Measurements from ENCODE around the gene ASCC1. TPM values are rescaled to one million over a fixed set of nuclear protein-coding genes. Genes with fewer than 3 reads are reported as not detected.

The ASCC1 gene
- total and polyA plus RNA-seq, 2 experiments from 2014 or later, result 13.7 to 37.2 TPM

- Mint-ChIP-seq H3K27ac (no peak overlapping the region), H3K9me3 (peaks cover 15% of the 10 kb centered on the region), H3K4me1 (no peaks in the 10 kb centered on the region), H3K27me3 (ENCODE audit: insufficient read depth, low read depth, poor library complexity) (no peaks in the 10 kb centered on the region), H3K4me3 (no peak overlapping the region), H3K36me3 (ENCODE audit: low read depth) (peaks cover 38% of the 10 kb centered on the region)
- TF ChIP-seq JUNB (IDR thresholded peaks at IDR 0.05; ENCODE audit: unreplicated experiment) (no peak), ZNF114 (CRISPR knock-in tag; IDR thresholded peaks at IDR 0.05) (no peak), CREB1 (CRISPR knock-in tag; IDR thresholded peaks at IDR 0.05; ENCODE audit: low read depth) (no peak), CTCF (conservative IDR thresholded peaks at IDR 0.05; ENCODE audit: low read depth in 2 of 2) (no peak), NANOG (IDR thresholded peaks at IDR 0.05; ENCODE audit: borderline replicate concordance) (no peak), POLR2AphosphoS5 (IDR thresholded peaks at IDR 0.05; ENCODE audit: low read depth) (no peak), ETS1 (IDR thresholded peaks at IDR 0.05) (no peak), EZH2phosphoT487 (IDR thresholded peaks at IDR 0.05; ENCODE audit: unreplicated experiment) (no peak), ZNF331 (CRISPR knock-in tag; IDR thresholded peaks at IDR 0.05; ENCODE audit: low read depth) (no peak), STAT1 (IDR thresholded peaks at IDR 0.05; ENCODE audit: unreplicated experiment) (no peak), EZH2 (IDR thresholded peaks at IDR 0.05; ENCODE audit: low read depth, unreplicated experiment) (no peak), REST (IDR thresholded peaks at IDR 0.05; ENCODE audit: unreplicated experiment) (no peak), ZNF462 (CRISPR knock-in tag; IDR thresholded peaks at IDR 0.05) (no peak)
- DNase-seq (ENCODE audit: low spot score) (no peak), ATAC-seq (no peak)
- 0 out of 2 replicates have a peak, but pooled peaks cover 2% of the 10 kb centered on the region for H3F3A ChIP-seq (replicated peaks; ENCODE audit: low read depth)
- H3K4me3 ChIP-seq, result no peak overlapping the region
- no peak overlapping the region for H2AFZ ChIP-seq
- H3K4me1 ChIP-seq (ENCODE audit: insufficient read depth), result no peaks in the 10 kb centered on the region
- no peaks in the 10 kb centered on the region for H3K27me3 ChIP-seq (ENCODE audit: insufficient read depth)
- H3K36me3 ChIP-seq (ENCODE audit: insufficient read depth), result 0 out of 2 replicates have a peak, but pooled peaks cover 9% of the 10 kb centered on the region
- H3K4me2 ChIP-seq, result no peak overlapping the region
- H3K27ac ChIP-seq (ENCODE audit: low read depth), result no peak overlapping the region
- no peaks in the 10 kb centered on the region for H4K20me1 ChIP-seq (replicated peaks; ENCODE audit: insufficient read depth)
- no peaks in the 10 kb centered on the region for H3K79me2 ChIP-seq (replicated peaks; ENCODE audit: insufficient read depth)
- no peaks in the 10 kb centered on the region for H3K9me2 ChIP-seq (ENCODE audit: insufficient read depth)
Measured at GRCh38 chr10:72184156-72184555, 31.9 kb downstream of the ASCC1 start.

Data from GM23338 (cell line).